ENCODE results near the gene TMPRSS11D. TPM values are rescaled to one million over a fixed set of nuclear protein-coding genes. Genes with fewer than 3 reads are reported as not detected.

The TMPRSS11D gene
- total RNA-seq, 1 experiment from 2014 or later, result not detected

GRCh38 chr4:67785528-67785927 lies 98.3 kb downstream of the TMPRSS11D start:
- H4K20me1 ChIP-seq (ENCODE audit: insufficient read depth), result no peaks in the 10 kb centered on the region
- no peaks in the 10 kb centered on the region for H3K9me2 ChIP-seq (ENCODE audit: insufficient read depth)
- BruUV-seq (replicated peaks), result no TSS peak
- RAD21 ChIA-PET (ENCODE audit: low non-redundant PET in 1 of 2, low total read pairs in 2 of 2, uncharacterized antibody in 2 of 2, unreplicated experiment in 2 of 2), result no interaction called here
- no peak overlapping the region for H2AFZ ChIP-seq (ENCODE audit: low read depth, low read length, poor library complexity, severe bottlenecking)
- no peak overlapping the region for H3K9ac ChIP-seq (ENCODE audit: low read length)
- no peaks in the 10 kb centered on the region for H3K36me3 ChIP-seq (ENCODE audit: control insufficient read depth in 1 of 2, insufficient read depth in 2 of 2, low read length in 2 of 2)
- no peak for TF ChIP-seq ZFX (IDR thresholded peaks at IDR 0.05)
- TF ChIP-seq SP1 (IDR thresholded peaks at IDR 0.05; ENCODE audit: low read depth), result no peak
- TF ChIP-seq TCF7L2 (IDR thresholded peaks at IDR 0.05; ENCODE audit: borderline replicate concordance, extremely low read depth, insufficient read depth, insufficient read length), result no peak
- TF ChIP-seq POLR2AphosphoS5 (IDR thresholded peaks at IDR 0.05; ENCODE audit: low read depth, low read length), result no peak
- no peak for TF ChIP-seq JUND (IDR thresholded peaks at IDR 0.05)
- TF ChIP-seq EZH2 (IDR thresholded peaks at IDR 0.05), result no peak
- TF ChIP-seq REST (IDR thresholded peaks at IDR 0.05; ENCODE audit: low read depth), result no peak
- no peak for TF ChIP-seq EGR1 (IDR thresholded peaks at IDR 0.05; ENCODE audit: low read depth)
- TF ChIP-seq EZH2phosphoT487 (IDR thresholded peaks at IDR 0.05; ENCODE audit: borderline replicate concordance), result no peak
- TF ChIP-seq ZBTB33 (IDR thresholded peaks at IDR 0.05; ENCODE audit: extremely low read depth, insufficient replicate concordance, low read length), result no peak
- TF ChIP-seq ATF3 (IDR thresholded peaks at IDR 0.05), result no peak
- TF ChIP-seq YY1 (IDR thresholded peaks at IDR 0.05; ENCODE audit: extremely low read depth, insufficient replicate concordance, low read depth, low read length), result no peak
- no peak for TF ChIP-seq ELF1 (IDR thresholded peaks at IDR 0.05; ENCODE audit: borderline replicate concordance, low read depth)
- TF ChIP-seq FOSL1 (IDR thresholded peaks at IDR 0.05; ENCODE audit: low read depth), result no peak
- TF ChIP-seq CTCF (IDR thresholded peaks at IDR 0.05 in 2 of 3, conservative IDR thresholded peaks at IDR 0.05 in 1 of 3; ENCODE audit: borderline replicate concordance in 1 of 3, insufficient read depth in 1 of 3, low read depth in 2 of 3, low read length in 2 of 3), result no peak
- no peak for TF ChIP-seq SRF (IDR thresholded peaks at IDR 0.05; ENCODE audit: low read depth)
- no peak for TF ChIP-seq CEBPB (IDR thresholded peaks at IDR 0.05; ENCODE audit: low read depth)
- H3K27ac ChIP-seq (ENCODE audit: low read depth, low read length), result no peak overlapping the region
- H3K27me3 ChIP-seq (ENCODE audit: insufficient read depth, low read length), result no peaks in the 10 kb centered on the region
- intact Hi-C loops (cut with micrococcal nuclease), result no loop called here
- no peaks in the 10 kb centered on the region for H3K79me2 ChIP-seq (ENCODE audit: insufficient read depth, low read length)
- ATAC-seq (no peak), DNase-seq (ENCODE audit: low read depth, low spot score) (no peak)
- H3K4me1 ChIP-seq (ENCODE audit: control insufficient read depth in 1 of 2, insufficient read depth in 2 of 2, low read length in 2 of 2), result no peaks in the 10 kb centered on the region
- POLR2A ChIA-PET, result no interaction called here
- H3K9me3 ChIP-seq (ENCODE audit: control insufficient read depth in 1 of 2, insufficient read depth in 1 of 2, low read depth in 1 of 2, low read length in 2 of 2), result no peaks in the 10 kb centered on the region
- no peak overlapping the region for H3K4me2 ChIP-seq (ENCODE audit: low read length)
- no peak overlapping the region for H3K4me3 ChIP-seq (replicated peaks in 1 of 2; ENCODE audit: low read depth in 1 of 2, low read length in 2 of 2)
- CTCF ChIA-PET, result no interaction called here
